ENCODE measurements around the gene KAT2B. TPM values are rescaled to one million over a fixed set of nuclear protein-coding genes. Genes with fewer than 3 reads are reported as not detected.
"Not testable (repeated sequence)": the region's sequence is repeated elsewhere in the genome, so short reads cannot be mapped to it uniquely, and the experiment has no call there.

KAT2B gene
- polyA plus RNA-seq, 1 experiment = 5.5 TPM

DNA sequence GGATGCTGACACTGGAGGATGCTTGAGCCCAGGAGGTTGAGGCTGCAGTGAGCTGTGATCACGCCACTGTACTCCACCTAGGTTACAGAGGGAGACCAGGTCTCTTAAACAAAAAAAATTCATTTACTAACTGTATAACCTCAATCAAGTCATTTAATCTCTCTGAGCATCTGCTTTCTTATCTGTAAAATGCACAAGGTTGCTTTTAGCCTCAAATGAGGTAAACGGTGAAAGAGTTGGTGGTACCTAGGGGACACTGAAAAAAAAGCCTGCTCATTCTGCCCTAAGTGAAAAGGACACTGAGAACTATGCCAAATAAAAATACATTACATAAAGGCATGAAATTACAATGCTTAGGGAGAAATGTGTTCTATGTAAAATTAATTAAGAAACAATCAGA is 31.6 kb upstream of the KAT2B start:
- no peaks in the 10 kb centered on the region for H3K27me3 ChIP-seq (ENCODE audit: control insufficient read depth, insufficient read depth, low read length)
- H3K27ac ChIP-seq (ENCODE audit: low read depth, low read length) = no peak overlapping the region
- CTCF ChIA-PET = no interaction called here

GRCh38 chr3:20012164-20012563 is 28.1 kb upstream of the KAT2B start, which contains the start of gene PP2D1:
PP2D1 (minus strand) TSS chr3:20012264; CDS start chr3:20012072, 192 bp downstream.
- no peaks in the 10 kb centered on the region for H3K9me3 ChIP-seq (ENCODE audit: control insufficient read depth, insufficient read depth, low read length)
- no peaks in the 10 kb centered on the region for H3K27me3 ChIP-seq (ENCODE audit: control insufficient read depth, insufficient read depth, low read length)
- POLR2A ChIA-PET = no interaction called here
- no peak for TF ChIP-seq CTCF (IDR thresholded peaks at IDR 0.05; ENCODE audit: low read depth, low read length)
- DNase-seq (ENCODE audit: low read depth, low spot score) = no peak
- CTCF ChIA-PET = no interaction called here
- H3K27ac ChIP-seq (ENCODE audit: low read depth, low read length) = no peak within 1 kb of the TSS
- H3K4me3 ChIP-seq (ENCODE audit: low read depth, low read length) = no peak within 1 kb of the TSS

More for the DNA sequence above, 31.6 kb upstream of the KAT2B start:
- TF ChIP-seq CTCF (IDR thresholded peaks at IDR 0.05; ENCODE audit: low read depth, low read length) = no peak
- H3K4me3 ChIP-seq (ENCODE audit: low read depth, low read length) = no peak overlapping the region
- no peaks in the 10 kb centered on the region for H3K9me3 ChIP-seq (ENCODE audit: control insufficient read depth, insufficient read depth, low read length)
- POLR2A ChIA-PET = no interaction called here
- no peak for DNase-seq (ENCODE audit: low read depth, low spot score)

DNA sequence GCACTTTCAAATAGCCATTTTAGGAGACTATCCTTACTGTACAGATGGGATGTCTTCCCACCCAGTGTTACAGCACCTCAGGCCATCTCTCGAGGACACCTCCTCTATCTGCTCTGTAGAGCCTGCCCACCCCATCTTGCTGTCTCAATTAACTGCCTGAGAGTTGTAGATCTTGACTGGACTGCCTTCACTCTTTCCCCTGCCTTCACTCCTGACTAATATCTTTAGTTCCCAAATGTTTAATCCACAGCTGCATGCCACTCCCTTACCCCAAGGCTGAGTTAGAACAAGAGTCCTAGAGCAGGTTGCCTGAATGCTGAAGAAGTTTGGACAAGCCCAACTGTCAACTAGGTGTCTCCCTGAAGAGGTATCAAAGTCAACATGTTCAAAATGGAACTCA is 26.9 kb upstream of the KAT2B start:
- TF ChIP-seq CTCF (IDR thresholded peaks at IDR 0.05; ENCODE audit: low read depth, low read length) = no peak
- Histone ChIP-seq H3K27me3 (ENCODE audit: control insufficient read depth, insufficient read depth, low read length) (no peaks in the 10 kb centered on the region), H3K27ac (ENCODE audit: low read depth, low read length) (no peak overlapping the region), H3K9me3 (ENCODE audit: control insufficient read depth, insufficient read depth, low read length) (no peaks in the 10 kb centered on the region), H3K4me3 (ENCODE audit: low read depth, low read length) (no peak overlapping the region)
- DNase-seq (ENCODE audit: low read depth, low spot score) = no peak
- CTCF ChIA-PET = no interaction called here
- POLR2A ChIA-PET = no interaction called here

DNA sequence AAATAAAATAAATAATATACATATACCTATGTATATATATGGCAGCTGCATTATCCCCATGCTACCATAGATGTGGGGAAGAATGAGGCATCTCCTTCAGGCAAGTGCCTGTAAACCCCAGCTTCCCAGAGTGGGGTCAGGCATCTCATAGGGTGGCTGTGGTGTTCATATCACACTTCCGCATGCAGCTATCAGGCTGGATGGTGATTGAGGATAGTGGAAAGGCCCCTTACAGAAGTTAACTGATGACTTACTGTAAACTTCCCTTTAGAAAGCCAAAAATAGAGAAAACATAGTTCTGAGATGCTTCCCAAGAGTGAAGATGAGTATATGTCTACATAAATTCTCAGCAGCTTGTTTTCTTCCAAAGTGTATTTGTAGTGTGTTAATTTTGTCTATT is 24.7 kb upstream of the KAT2B start:
- no peak for DNase-seq (ENCODE audit: low read depth, low spot score)
- CTCF ChIA-PET = no interaction called here
- POLR2A ChIA-PET = no interaction called here
- Histone ChIP-seq H3K27ac (ENCODE audit: low read depth, low read length) (no peak overlapping the region), H3K27me3 (ENCODE audit: control insufficient read depth, insufficient read depth, low read length) (no peaks in the 10 kb centered on the region), H3K9me3 (ENCODE audit: control insufficient read depth, insufficient read depth, low read length) (no peaks in the 10 kb centered on the region), H3K4me3 (ENCODE audit: low read depth, low read length) (no peak overlapping the region)
- no peak for TF ChIP-seq CTCF (IDR thresholded peaks at IDR 0.05; ENCODE audit: low read depth, low read length)

- H3K9me3 ChIP-seq (ENCODE audit: control insufficient read depth, insufficient read depth, low read length); H3K27ac ChIP-seq (ENCODE audit: low read depth, low read length); CTCF ChIA-PET; H3K27me3 ChIP-seq (ENCODE audit: control insufficient read depth, insufficient read depth, low read length); H3K4me3 ChIP-seq (ENCODE audit: low read depth, low read length); POLR2A ChIA-PET; DNase-seq (ENCODE audit: low read depth, low spot score): not testable (repeated sequence)
These were observed 24.2 kb upstream of the KAT2B start for GRCh38 chr3:20016076-20016475.
